Hippocampal formation (tissue), 2 donors: ENCODE results near the gene LEP.
"Not testable (repeated sequence)": the region's sequence is repeated elsewhere in the genome, so short reads cannot be mapped to it uniquely, and the experiment has no call there.

Experiments
- DNase-seq, 2 donors: peaks; one replicate each; lab custom pipeline; 2025; lab: John Stamatoyannopoulos, UW

The LEP gene

GRCh38 chr7:128210590-128211570, 30.2 kb upstream of the LEP start:
- DNase-seq, result no peak

GRCh38 chr7:128211626-128212025, 29.5 kb upstream of the LEP start:
- no peak for DNase-seq

GRCh38 chr7:128214463-128214862, 26.6 kb upstream of the LEP start:
- no peak for DNase-seq

GRCh38 chr7:128215281-128215680, 25.8 kb upstream of the LEP start:
- no peak for DNase-seq

- no peak for DNase-seq
Observed at GRCh38 chr7:128215739-128216138, 25.3 kb upstream of the LEP start.

- DNase-seq, result no peak
Observed at GRCh38 chr7:128217030-128217805, 23.9 kb upstream of the LEP start.

- DNase-seq, result no peak
Observed at GRCh38 chr7:128217967-128218652, 23.0 kb upstream of the LEP start.

GRCh38 chr7:128219636-128220035, 21.4 kb upstream of the LEP start:
- DNase-seq, result no peak

- DNase-seq, result no peak
Observed at GRCh38 chr7:128221929-128222403, 19.1 kb upstream of the LEP start.

- no peak for DNase-seq
Observed at GRCh38 chr7:128226132-128226980, 14.7 kb upstream of the LEP start.

GRCh38 chr7:128227271-128227670, 13.8 kb upstream of the LEP start:
- no peak for DNase-seq

- no peak for DNase-seq
Observed at GRCh38 chr7:128231021-128231420, 10.1 kb upstream of the LEP start.

- DNase-seq, result no peak
Observed at GRCh38 chr7:128231677-128232076, 9.4 kb upstream of the LEP start.

GRCh38 chr7:128233471-128233870, 7.6 kb upstream of the LEP start:
- DNase-seq, result no peak

GRCh38 chr7:128234476-128235026, 6.5 kb upstream of the LEP start:
- no peak for DNase-seq

GRCh38 chr7:128235471-128235870, 5.6 kb upstream of the LEP start:
- peak; percentile 3 to 6 for DNase-seq

- DNase-seq, result no peak
Observed at GRCh38 chr7:128236924-128237586, 4.0 kb upstream of the LEP start.

GRCh38 chr7:128239146-128239545, 1.9 kb upstream of the LEP start:
- DNase-seq, result not testable (repeated sequence)

GRCh38 chr7:128242661-128243060, 1.6 kb downstream of the LEP start:
- no peak for DNase-seq

- DNase-seq, result no peak
Observed at GRCh38 chr7:128243273-128243672, 2.2 kb downstream of the LEP start.
